HepG2 (cell line): ENCODE measurements around the gene RFC1. TPM values are rescaled to one million over a fixed set of nuclear protein-coding genes. Genes with fewer than 3 reads are reported as not detected.
A peak's percentile ranks its signal among the peaks of the same experiment; 100 is the strongest.

Experiments used
- KAT2B ChIP-seq: fragments of 150-350 bp; IDR thresholded peaks from 2 replicates; pipeline ENCODE4 v1.6.1; 2014; ENCODE audit warnings: low read depth, low read length, borderline replicate concordance
- SOX6 ChIP-seq, 2 experiments: fragments of 450-650 bp in 1 of 2; sonication (generic) in 1 of 2; formaldehyde crosslinking in 1 of 2; IDR thresholded peaks; 2 replicates each; pipeline versions ENCODE4 v1.4.0 to v1.6.1; 2017 to 2020; ENCODE audit warnings: antibody characterized with exemption in 1 of 2, mild to moderate bottlenecking in 1 of 2, missing genetic modification reagents in 1 of 2
- STAT5B ChIP-seq: sonication (generic); formaldehyde crosslinking; IDR thresholded peaks from 2 replicates; pipeline ENCODE4 v1.4.0; 2020; ENCODE audit warnings: missing genetic modification reagents
- ZNF292 ChIP-seq: sonication (generic); formaldehyde crosslinking; IDR thresholded peaks from 2 replicates; pipeline ENCODE4 v1.8.1; 2022; ENCODE audit warnings: mild to moderate bottlenecking, low read depth, missing genetic modification reagents, borderline replicate concordance
- ZSCAN9 ChIP-seq: IDR thresholded peaks from 2 replicates; pipeline ENCODE4 v1.6.1; 2016; ENCODE audit warnings: borderline replicate concordance
- polyA plus RNA-seq, 8 experiments: library from polyadenylated mRNA; depleted of rRNA in 3 of 8; stranded (reverse) in 7 of 8; unstranded in 1 of 8; fragments of >200 nt; fragmentation: Illumina TruSeq in 4 of 8; extraction: Trizol in 4 of 8; gene quantifications; 2 replicates each; pipeline versions ENCODE4 v1.2.1 to v1.2.3, GENCODE V29; 2011 to 2016; ENCODE audit warnings: low read depth in 4 of 8, missing spikeins in 1 of 8, mixed read lengths in 1 of 8; ENCODE audit not compliant: insufficient read depth in 1 of 8
- total RNA-seq, 5 experiments: library from RNA; depleted of rRNA; stranded (reverse); fragments of >200 nt; fragmentation: Illumina TruSeq; extraction: Trizol; gene quantifications; 2 replicates each; pipeline ENCODE4 v1.2.3, GENCODE V29; 2016; ENCODE audit warnings: low read depth in 1 of 5
- TF ChIP-seq, protein P1 (sequence below): sonication (generic); formaldehyde crosslinking; conservative IDR thresholded peaks from 2 replicates; pipeline ENCODE4 v1.8.0; 2022; ENCODE audit warnings: low read depth, missing genetic modification reagents
- TF ChIP-seq, protein P2 (sequence below): sonication (generic); formaldehyde crosslinking; IDR thresholded peaks from 2 replicates; pipeline ENCODE4 v1.4.0; 2020; ENCODE audit warnings: missing genetic modification reagents; ENCODE audit errors: not compliant biosample characterization
- TF ChIP-seq, protein P3 (sequence below): IDR thresholded peaks from 2 replicates; pipeline ENCODE4 v1.6.1; 2016; ENCODE audit warnings: mild to moderate bottlenecking
- TF ChIP-seq, protein P4 (sequence below): sonication (generic); formaldehyde crosslinking; IDR thresholded peaks from 2 replicates; pipeline ENCODE4 v1.5.0; 2020; ENCODE audit warnings: missing genetic modification reagents

The RFC1 gene
- total and polyA plus RNA-seq, 2 of the 13 experiments (the other 11 are each of a cell fraction or from before 2014, with no cell fraction given) = 15.9 to 78.8 TPM

DNA sequence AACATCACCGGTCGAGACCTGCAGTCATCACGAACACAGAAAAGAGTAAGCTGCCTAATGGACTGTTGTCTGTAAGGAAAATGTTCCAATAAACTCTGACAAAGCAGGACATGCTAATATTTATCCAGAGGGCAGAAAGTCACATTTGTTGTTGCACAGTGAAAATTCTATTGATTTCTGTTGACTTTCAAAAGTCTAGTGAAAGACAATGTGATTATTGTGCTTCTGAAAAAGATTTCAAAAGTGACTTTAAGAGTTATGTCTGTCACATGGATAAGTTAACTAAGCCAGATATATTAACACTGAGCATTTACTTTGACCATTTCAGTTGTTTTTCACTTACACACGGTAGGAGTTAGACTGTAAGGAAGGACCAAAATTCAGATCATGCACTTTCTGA is 9.3 kb upstream of the RFC1 start (continued):
- TF ChIP-seq, protein P1, sequence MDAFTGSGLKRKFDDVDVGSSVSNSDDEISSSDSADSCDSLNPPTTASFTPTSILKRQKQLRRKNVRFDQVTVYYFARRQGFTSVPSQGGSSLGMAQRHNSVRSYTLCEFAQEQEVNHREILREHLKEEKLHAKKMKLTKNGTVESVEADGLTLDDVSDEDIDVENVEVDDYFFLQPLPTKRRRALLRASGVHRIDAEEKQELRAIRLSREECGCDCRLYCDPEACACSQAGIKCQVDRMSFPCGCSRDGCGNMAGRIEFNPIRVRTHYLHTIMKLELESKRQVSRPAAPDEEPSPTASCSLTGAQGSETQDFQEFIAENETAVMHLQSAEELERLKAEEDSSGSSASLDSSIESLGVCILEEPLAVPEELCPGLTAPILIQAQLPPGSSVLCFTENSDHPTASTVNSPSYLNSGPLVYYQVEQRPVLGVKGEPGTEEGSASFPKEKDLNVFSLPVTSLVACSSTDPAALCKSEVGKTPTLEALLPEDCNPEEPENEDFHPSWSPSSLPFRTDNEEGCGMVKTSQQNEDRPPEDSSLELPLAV = no peak
- TF ChIP-seq SOX6 (IDR thresholded peaks at IDR 0.05) (no peak), SOX6 (CRISPR knock-in tag; IDR thresholded peaks at IDR 0.05) (peak; percentile 96), KAT2B (0 out of 2 replicates have a peak, but pooled peaks have one; percentile 17), STAT5B (CRISPR knock-in tag) (no peak), ZNF292 (CRISPR knock-in tag) (peak; percentile 72), ZSCAN9 (peak; percentile 86)
- TF ChIP-seq, protein P2, sequence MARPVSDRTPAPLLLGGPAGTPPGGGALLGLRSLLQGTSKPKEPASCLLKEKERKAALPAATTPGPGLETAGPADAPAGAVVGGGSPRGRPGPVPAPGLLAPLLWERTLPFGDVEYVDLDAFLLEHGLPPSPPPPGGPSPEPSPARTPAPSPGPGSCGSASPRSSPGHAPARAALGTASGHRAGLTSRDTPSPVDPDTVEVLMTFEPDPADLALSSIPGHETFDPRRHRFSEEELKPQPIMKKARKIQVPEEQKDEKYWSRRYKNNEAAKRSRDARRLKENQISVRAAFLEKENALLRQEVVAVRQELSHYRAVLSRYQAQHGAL (CRISPR knock-in tag) = no peak
- TF ChIP-seq, protein P3, sequence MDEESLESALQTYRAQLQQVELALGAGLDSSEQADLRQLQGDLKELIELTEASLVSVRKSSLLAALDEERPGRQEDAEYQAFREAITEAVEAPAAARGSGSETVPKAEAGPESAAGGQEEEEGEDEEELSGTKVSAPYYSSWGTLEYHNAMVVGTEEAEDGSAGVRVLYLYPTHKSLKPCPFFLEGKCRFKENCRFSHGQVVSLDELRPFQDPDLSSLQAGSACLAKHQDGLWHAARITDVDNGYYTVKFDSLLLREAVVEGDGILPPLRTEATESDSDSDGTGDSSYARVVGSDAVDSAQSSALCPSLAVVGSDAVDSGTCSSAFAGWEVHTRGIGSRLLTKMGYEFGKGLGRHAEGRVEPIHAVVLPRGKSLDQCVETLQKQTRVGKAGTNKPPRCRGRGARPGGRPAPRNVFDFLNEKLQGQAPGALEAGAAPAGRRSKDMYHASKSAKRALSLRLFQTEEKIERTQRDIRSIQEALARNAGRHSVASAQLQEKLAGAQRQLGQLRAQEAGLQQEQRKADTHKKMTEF (CRISPR knock-in tag) = peak; percentile 73; the same call in 1 of the 2 replicates
- TF ChIP-seq, protein P4, sequence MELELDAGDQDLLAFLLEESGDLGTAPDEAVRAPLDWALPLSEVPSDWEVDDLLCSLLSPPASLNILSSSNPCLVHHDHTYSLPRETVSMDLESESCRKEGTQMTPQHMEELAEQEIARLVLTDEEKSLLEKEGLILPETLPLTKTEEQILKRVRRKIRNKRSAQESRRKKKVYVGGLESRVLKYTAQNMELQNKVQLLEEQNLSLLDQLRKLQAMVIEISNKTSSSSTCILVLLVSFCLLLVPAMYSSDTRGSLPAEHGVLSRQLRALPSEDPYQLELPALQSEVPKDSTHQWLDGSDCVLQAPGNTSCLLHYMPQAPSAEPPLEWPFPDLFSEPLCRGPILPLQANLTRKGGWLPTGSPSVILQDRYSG (CRISPR knock-in tag) = no peak
